HG03095 (cell line): ENCODE data around the gene INHBA.

ENCODE experiments used
- ATAC-seq: cut with Tn5 transposase; IDR thresholded peaks from one replicate; pipeline ENCODE4 v1.9.1; 2021; ENCODE audit warnings: moderate library complexity; ENCODE audit not compliant: unreplicated experiment

Gene INHBA

DNA sequence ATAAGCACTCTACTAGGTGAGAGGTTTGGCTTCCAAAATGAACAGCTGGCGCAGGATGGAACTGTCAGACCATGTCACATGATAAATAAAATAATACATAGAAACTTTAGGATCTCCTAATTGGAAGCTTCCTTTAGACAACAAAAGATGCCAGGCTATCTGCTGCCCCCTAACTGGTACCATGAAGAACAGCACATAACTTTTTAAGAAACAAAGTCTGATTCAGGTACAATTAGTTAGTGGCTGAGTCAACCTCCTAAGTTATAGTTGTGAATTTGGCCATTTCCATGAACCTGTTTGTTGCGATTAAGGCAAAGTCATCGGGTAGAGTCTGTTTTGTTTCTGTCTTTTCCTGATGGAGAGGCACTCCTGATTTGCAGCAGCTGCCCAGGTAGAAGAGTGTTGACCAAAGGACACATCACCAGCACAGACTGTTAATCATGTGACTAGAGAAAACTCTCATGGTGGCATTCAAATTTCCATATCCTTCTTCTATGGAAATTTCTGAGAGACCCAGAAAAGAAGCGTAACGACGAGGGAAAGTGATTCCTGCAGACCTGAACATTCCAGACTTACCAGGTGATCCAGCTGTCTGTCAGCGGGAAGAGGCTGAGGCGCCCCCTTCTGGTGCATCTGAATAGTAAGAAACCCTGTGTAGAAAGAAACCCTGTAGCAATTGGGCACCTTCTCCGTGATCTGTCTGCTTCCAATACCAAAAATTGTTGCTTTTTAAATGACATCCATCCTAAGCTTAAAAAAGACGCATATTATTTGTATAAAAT is 8.6 kb upstream of the INHBA start:
- no peak for ATAC-seq

DNA sequence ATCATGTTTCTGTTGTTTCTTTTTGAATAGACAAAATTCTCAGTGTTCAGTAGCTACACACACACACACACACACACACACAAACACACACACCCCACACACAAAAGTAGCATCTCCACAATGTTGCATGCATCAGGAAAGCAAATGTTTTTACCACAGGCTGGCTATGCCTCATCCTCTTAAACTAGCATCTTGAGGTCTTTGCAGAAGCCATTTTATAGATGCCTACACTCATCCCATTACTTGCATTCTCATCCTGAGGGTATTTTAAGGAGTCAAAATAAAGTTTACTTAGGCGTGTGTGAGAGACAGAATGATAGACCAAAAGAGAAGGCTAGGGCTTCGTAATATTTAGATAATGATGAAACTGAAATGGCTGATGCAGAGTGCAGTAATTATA is 7.9 kb upstream of the INHBA start:
- ATAC-seq = no peak

DNA sequence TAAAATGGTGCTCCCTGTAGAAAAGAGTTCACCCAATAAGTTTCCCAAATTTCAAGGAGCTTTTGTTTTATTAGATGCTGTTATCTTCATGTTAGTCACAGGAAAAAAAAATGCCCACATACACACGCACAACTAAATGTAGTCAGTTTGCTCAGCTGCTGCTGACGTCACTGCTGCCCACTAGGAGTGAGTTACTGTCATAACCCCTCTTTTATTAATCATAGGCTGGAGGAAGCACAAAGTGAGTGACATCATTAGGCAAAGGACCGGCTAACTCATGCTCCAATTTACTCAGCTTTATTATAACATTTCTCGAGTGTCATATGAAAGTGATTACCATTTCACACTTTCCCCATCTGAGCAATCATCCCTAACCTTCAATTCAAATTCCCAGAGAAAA is 6.7 kb upstream of the INHBA start:
- no peak for ATAC-seq

DNA sequence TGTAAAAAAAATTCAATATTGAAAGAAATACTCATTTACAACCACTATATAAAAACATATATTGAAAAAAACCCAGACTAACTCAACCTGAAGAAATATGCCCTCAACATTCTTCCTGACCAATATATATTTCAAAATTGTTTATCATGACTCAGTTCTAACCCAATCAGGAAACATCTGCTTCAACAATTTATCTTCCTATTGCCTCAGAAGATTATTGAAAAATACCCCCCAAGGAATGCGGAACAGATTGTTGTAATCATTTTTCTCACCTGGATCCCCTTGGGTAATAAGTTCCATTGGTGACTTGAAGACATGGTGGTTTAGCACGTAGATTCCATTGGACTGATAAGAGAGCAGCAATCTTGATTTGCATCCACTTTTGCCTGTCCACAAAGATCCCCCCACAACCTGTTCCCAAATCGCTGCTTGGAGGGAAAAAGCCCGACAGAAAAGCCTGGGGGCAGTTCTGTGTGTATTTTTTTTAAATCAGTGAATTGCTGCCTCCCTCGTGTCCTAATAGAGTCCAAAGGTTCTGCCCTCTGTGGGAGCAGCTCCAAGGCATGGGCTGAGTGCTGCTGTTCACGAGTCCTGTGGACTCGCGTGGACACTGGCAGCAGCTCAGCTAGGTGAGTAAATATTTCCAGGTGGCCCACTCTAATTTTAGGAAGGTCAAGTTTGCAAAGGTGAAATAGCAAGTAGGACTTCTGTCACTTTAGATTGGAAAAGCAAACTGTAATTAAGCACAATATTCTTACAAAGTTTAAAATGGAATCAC is 5.9 kb upstream of the INHBA start:
- ATAC-seq = no peak

GRCh38 chr7:41706228-41706930 is 3.5 kb upstream of the INHBA start:
- no peak for ATAC-seq

DNA sequence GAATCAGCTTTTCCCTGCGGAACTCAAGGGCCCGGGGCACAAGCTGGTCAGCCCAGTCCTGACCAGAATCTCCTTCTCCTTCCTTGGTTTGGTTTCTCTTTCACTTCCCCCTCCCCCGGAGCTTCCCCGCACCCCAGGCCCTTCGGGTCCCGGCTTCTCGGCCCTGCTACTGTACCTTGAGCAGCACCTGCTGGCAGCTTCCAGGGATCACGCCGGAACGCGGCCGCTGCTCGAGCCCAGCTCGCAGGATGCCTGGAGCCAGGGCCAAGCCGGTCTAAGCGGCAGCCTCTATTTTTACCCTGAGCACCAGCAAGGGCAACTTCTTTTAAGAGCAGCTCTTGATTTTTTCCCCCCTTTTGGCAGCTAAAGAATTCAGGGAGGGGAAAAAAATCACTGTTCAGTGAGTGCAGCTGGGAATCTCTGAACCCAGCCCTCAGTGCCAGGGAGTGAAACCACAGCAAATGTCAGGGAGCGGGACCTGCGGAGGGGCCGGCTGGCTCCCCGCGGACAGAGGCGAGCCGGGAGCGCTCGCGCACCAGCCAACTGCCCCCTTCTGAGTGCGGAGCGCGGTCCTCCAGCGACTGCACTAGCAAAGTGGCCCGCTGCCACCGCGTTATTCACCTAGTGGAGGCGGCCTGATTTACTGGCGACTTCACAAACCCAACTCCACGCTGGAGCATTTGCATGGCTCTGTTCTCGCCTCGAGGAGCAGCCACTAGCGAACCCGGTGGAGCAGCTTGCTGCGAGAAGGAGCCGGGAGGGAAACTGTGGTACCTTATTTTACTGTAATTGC is 2.4 kb upstream of the INHBA start:
- peak; percentile 95 for ATAC-seq

GRCh38 chr7:41701068-41701941 is 1.6 kb downstream of the INHBA start:
- no peak for ATAC-seq

GRCh38 chr7:41700044-41700471 is 2.8 kb downstream of the INHBA start:
- no peak for ATAC-seq

DNA sequence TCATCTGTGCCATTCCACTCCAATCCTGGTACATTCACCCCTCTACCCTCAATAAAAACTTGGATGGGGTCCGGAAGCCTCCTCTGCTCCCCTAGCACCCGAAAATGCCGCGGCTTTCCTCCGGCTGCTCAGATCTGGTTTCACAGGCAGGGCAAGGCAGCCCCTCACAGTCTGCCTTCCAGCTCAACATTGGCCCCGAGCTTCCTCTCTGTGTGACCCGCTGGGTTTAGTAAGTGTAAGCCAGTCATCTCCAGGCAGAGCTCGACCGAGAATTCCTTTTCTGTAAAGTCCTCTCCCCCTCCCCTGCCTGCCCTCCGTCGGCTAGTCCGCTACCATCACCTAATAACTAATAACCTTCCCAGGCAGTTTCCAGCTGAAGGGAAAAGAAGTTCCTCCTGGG is 3.4 kb downstream of the INHBA start:
- ATAC-seq = no peak

GRCh38 chr7:41698726-41699125 is 4.2 kb downstream of the INHBA start:
- ATAC-seq = no peak

- ATAC-seq = no peak
Measured at GRCh38 chr7:41698114-41698513, 4.8 kb downstream of the INHBA start.

DNA sequence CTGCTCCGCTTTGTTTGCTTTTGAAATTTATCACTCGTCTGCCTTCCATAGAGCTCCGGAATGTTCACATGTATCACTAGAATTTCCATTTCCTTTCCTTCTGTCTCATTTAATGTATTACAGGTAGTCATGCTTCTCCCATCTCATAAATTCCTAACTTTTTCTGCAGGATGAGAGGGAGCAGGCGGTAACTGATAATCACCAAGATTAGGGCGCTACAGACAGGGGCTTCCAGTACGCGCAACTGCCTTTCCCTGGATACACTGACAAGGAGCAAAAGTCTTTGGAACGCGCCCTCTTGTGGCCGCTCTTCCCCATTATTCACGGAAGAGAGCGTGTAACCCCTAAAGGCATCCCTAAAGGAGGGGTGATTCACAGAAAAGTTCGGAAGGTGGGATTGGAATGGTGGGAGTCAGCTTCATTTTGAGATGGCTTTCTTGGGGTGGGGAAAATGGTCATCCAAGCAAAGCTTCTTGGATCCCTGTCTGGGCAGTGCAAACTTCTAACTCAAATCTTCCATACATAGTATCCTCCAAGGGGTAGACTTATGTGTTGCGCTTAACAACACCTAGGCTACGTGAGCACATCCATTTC is 6.5 kb downstream of the INHBA start:
- ATAC-seq = no peak

GRCh38 chr7:41695661-41696322 is 7.1 kb downstream of the INHBA start:
- ATAC-seq = no peak

GRCh38 chr7:41694495-41694894 is 8.4 kb downstream of the INHBA start:
- no peak for ATAC-seq

GRCh38 chr7:41693150-41693997 is 9.5 kb downstream of the INHBA start:
- ATAC-seq = no peak

GRCh38 chr7:41692251-41692650 is 10.6 kb downstream of the INHBA start:
- no peak for ATAC-seq

DNA sequence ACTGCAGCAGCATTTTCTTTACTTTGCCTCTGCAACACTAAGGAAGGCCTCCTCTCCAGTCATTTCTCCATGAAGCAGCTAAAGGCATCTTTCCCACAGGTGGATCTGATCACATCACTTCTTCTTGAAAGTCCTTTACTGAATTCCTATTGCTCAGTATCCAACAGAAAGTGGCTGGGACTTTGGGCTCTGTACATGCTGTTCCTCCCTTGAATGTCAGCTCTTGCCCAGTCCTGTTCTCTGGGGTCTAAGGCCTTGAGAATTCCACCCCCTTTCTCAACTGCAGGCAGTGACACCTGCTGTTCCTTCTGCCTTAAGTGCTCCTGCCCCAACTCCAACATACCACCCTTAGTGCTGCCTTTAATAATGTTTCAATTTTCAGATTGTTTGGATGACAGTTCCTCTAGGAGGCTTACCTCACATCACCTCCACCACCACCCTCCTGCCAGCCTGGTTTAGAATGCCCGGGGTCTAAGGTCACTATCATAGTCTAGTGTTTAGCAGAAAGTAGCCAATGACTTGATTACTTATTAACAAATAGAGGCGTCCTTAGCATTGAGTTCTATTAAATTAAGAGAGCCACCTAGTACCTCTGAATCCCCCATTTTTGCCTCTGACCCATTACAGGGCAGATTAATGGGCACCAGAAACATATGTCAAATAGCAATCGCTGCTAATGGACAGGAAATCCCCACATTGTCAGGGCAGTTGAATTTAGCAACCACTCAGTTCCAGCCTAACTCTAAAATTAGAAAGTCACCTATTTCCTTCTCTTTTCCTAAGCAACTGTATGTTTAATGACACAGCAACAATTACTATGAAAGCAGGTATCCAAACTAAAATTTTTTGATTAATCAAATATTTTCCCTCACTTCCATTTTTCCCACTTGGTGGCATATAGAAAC is 11.4 kb downstream of the INHBA start:
- no peak for ATAC-seq
